ENCODE results near the gene ANKHD1.

- TF ChIP-seq, protein P1, sequence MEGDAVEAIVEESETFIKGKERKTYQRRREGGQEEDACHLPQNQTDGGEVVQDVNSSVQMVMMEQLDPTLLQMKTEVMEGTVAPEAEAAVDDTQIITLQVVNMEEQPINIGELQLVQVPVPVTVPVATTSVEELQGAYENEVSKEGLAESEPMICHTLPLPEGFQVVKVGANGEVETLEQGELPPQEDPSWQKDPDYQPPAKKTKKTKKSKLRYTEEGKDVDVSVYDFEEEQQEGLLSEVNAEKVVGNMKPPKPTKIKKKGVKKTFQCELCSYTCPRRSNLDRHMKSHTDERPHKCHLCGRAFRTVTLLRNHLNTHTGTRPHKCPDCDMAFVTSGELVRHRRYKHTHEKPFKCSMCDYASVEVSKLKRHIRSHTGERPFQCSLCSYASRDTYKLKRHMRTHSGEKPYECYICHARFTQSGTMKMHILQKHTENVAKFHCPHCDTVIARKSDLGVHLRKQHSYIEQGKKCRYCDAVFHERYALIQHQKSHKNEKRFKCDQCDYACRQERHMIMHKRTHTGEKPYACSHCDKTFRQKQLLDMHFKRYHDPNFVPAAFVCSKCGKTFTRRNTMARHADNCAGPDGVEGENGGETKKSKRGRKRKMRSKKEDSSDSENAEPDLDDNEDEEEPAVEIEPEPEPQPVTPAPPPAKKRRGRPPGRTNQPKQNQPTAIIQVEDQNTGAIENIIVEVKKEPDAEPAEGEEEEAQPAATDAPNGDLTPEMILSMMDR (IDR thresholded peaks at IDR 0.05): no peak
- TF ChIP-seq POLR2AphosphoS5 (IDR thresholded peaks at IDR 0.05): no peak
- no peak for TF ChIP-seq POLR2A (IDR thresholded peaks at IDR 0.05)
These were observed 144.0 kb downstream of the ANKHD1 start for GRCh38 chr5:140545606-140546005.

Data from breast epithelium (tissue), 3 donors.